GM12878 (cell line): ENCODE results near the gene NPRL2. TPM values are rescaled to one million over a fixed set of nuclear protein-coding genes. Genes with fewer than 3 reads are reported as not detected.

Experiments
- ATAC-seq: fragments of 200-7000 bp; cut with Tn5 transposase; 3 replicates; pipeline ENCODE4 v1.9.1; 2020; ENCODE audit warnings: mild to moderate bottlenecking, moderate library complexity
- BruUV-seq: library from RNA; stranded (reverse); fragments of 400-500 nt; replicated peaks from 2 replicates; lab custom pipeline; 2021; lab: Mats Ljungman, UMichigan
- CTCF ChIA-PET: fragments of 300-600 bp; sonication (Branson Sonifier 250); formaldehyde crosslinking; extraction: SDS; loops from one replicate; lab custom pipeline; 2021; ENCODE audit warnings: inconsistent platforms; lab: Yijun Ruan, JAX
- POLR2A ChIA-PET: fragments of 350-600 bp; formaldehyde crosslinking; extraction: SDS; loops from one replicate; lab custom pipeline; 2021; ENCODE audit warnings: inconsistent platforms; lab: Charles Lee
- RAD21 ChIA-PET: fragments of 300-600 bp; sonication (Branson Sonifier 250); formaldehyde crosslinking; loops from one replicate; lab custom pipeline; 2023; ENCODE audit warnings: antibody characterized with exemption; ENCODE audit not compliant: unreplicated experiment; lab: Charles Lee
- SMC1A ChIA-PET: fragments of 300-600 bp; sonication (Branson Sonifier 250); formaldehyde crosslinking; loops from one replicate; lab custom pipeline; 2023; ENCODE audit not compliant: unreplicated experiment, uncharacterized antibody; lab: Charles Lee
- DNase-seq: peaks from one replicate; pipeline ENCODE4 v3.0.0-alpha.2; 2011; ENCODE audit warnings: low read depth, low spot score
- FAIRE-seq: peaks from 3 replicates; lab custom pipeline; 2011; peaks lifted over from hg19 to GRCh38; lab: Jason Lieb, UNC
- H2AFZ ChIP-seq: 2 replicates; pipeline ENCODE4 v1.6.0; 2011; ENCODE audit warnings: low read depth, low read length, control low read depth; ENCODE audit not compliant: control insufficient read depth
- H3K27ac ChIP-seq: 2 replicates; pipeline ENCODE4 v1.5.1; 2011; ENCODE audit warnings: control low read depth; ENCODE audit not compliant: control insufficient read depth, insufficient read depth
- H3K27me3 ChIP-seq, 2 experiments: replicated peaks in 1 of 2; 2 replicates each; pipeline versions ENCODE4 v1.6.0 to v1.6.1; 2011; ENCODE audit warnings: low read length in 1 of 2; ENCODE audit not compliant: control insufficient read depth in 2 of 2, insufficient read depth in 2 of 2
- H3K36me3 ChIP-seq, 2 experiments: 2 replicates each; pipeline ENCODE4 v1.5.1; 2011; ENCODE audit warnings: low read length in 1 of 2; ENCODE audit not compliant: control insufficient read depth in 2 of 2, insufficient read depth in 2 of 2
- H3K4me1 ChIP-seq: 2 replicates; pipeline ENCODE4 v1.6.1; 2011; ENCODE audit warnings: mild to moderate bottlenecking, low read length, moderate library complexity, mixed read lengths; ENCODE audit not compliant: control insufficient read depth, insufficient read depth
- H3K4me2 ChIP-seq: 2 replicates; pipeline ENCODE4 v1.6.0; 2011; ENCODE audit warnings: control low read depth; ENCODE audit not compliant: control insufficient read depth, insufficient read depth
- H3K4me3 ChIP-seq: fragments of 200-600 bp; sonication (generic); 2 replicates; pipeline ENCODE4 v1.5.1; 2016
- H3K79me2 ChIP-seq: 2 replicates; pipeline ENCODE4 v1.6.0; 2011; ENCODE audit warnings: low read length; ENCODE audit not compliant: control insufficient read depth, insufficient read depth
- H3K9ac ChIP-seq: 2 replicates; pipeline ENCODE4 v1.8.0; 2011; ENCODE audit warnings: low read length, control low read depth, mixed read lengths; ENCODE audit not compliant: control insufficient read depth, insufficient read depth
- H3K9me3 ChIP-seq: replicated peaks from 3 replicates; pipeline ENCODE4 v1.5.1; 2011; ENCODE audit warnings: mild to moderate bottlenecking, low read length; ENCODE audit not compliant: control insufficient read depth, insufficient read depth
- H4K20me1 ChIP-seq: 2 replicates; pipeline ENCODE4 v1.6.0; 2011; ENCODE audit not compliant: control insufficient read depth, insufficient read depth
- BCL3 ChIP-seq: IDR thresholded peaks from 2 replicates; pipeline ENCODE4 v1.6.1; 2011; ENCODE audit warnings: borderline replicate concordance, low read depth, mild to moderate bottlenecking, moderate library complexity, low read length; ENCODE audit not compliant: insufficient read depth, poor library complexity, severe bottlenecking
- ESRRA ChIP-seq: IDR thresholded peaks from 2 replicates; pipeline ENCODE4 v1.6.1; 2012; ENCODE audit warnings: mild to moderate bottlenecking, low read length, improper control_type of control experiment
- HDAC6 ChIP-seq: fragments of 200-600 bp; sonication (generic); IDR thresholded peaks from one replicate; pipeline ENCODE4 v1.8.0; 2017; ENCODE audit warnings: antibody characterized with exemption; ENCODE audit not compliant: unreplicated experiment
- IKZF1 ChIP-seq: fragments of 450-650 bp; conservative IDR thresholded peaks from 2 replicates; pipeline ENCODE4 v1.6.1; 2017; ENCODE audit warnings: antibody characterized with exemption, mild to moderate bottlenecking
- MYC ChIP-seq: IDR thresholded peaks from 2 replicates; pipeline ENCODE4 v1.6.1; 2011; ENCODE audit warnings: mild to moderate bottlenecking, low read length, moderate library complexity, inconsistent platforms; ENCODE audit not compliant: insufficient read depth, insufficient replicate concordance, insufficient read length, severe bottlenecking
- NR2C1 ChIP-seq: fragments of 450-650 bp; IDR thresholded peaks from 2 replicates; pipeline ENCODE4 v1.6.1; 2017; ENCODE audit warnings: antibody characterized with exemption, mild to moderate bottlenecking, moderate library complexity
- POU2F2 ChIP-seq: IDR thresholded peaks from 3 replicates; pipeline ENCODE4 v1.6.1; 2011; ENCODE audit warnings: low read depth, mild to moderate bottlenecking, low read length, borderline replicate concordance
- RELA ChIP-seq: fragments of 450-650 bp; IDR thresholded peaks from 2 replicates; pipeline ENCODE4 v1.8.0; 2014; ENCODE audit warnings: borderline replicate concordance; ENCODE audit not compliant: partially characterized antibody
- SMARCA5 ChIP-seq: fragments of 450-650 bp; IDR thresholded peaks from 2 replicates; pipeline ENCODE4 v1.6.1; 2017; ENCODE audit warnings: mild to moderate bottlenecking
- SUZ12 ChIP-seq: fragments of 200-600 bp; sonication (generic); IDR thresholded peaks from one replicate; pipeline ENCODE4 v1.6.1; 2018; ENCODE audit warnings: antibody characterized with exemption, mild to moderate bottlenecking; ENCODE audit not compliant: unreplicated experiment
- TAF1 ChIP-seq: IDR thresholded peaks from 2 replicates; pipeline ENCODE4 v1.6.1; 2011; ENCODE audit warnings: mild to moderate bottlenecking, low read depth, low read length, borderline replicate concordance
- TCF12 ChIP-seq: IDR thresholded peaks from 2 replicates; pipeline ENCODE4 v1.6.1; 2011; ENCODE audit warnings: low read depth, mild to moderate bottlenecking, low read length
- TCF3 ChIP-seq: IDR thresholded peaks from 2 replicates; pipeline ENCODE4 v1.6.1; 2012; ENCODE audit warnings: low read depth, mild to moderate bottlenecking, low read length, borderline replicate concordance; ENCODE audit not compliant: insufficient read depth
- USF2 ChIP-seq: IDR thresholded peaks from 2 replicates; pipeline ENCODE4 v1.6.1; 2011; ENCODE audit warnings: low read depth, low read length, improper control_type of control experiment, borderline replicate concordance
- WGBS: methylation state at CpG from one replicate; pipeline ENCODE4 v1.1.6; 2016; ENCODE audit warnings: low lambda C conversion rate; ENCODE audit not compliant: insufficient replicate concordance, insufficient coverage; ENCODE audit errors: missing lambda C conversion rate; 5-methylcytosine and 5-hydroxymethylcytosine counted together
- in situ Hi-C: fragments of 300-500 bp; cut with MboI; formaldehyde crosslinking; loops from 9 replicates; pipeline ENCODE4 v1.14.3; 2018; ENCODE audit warnings: mixed read lengths
- intact Hi-C: fragments of 100-400 bp; cut with micrococcal nuclease; formaldehyde crosslinking; loops from one replicate; pipeline ENCODE4 v1.14.2; 2022; ENCODE audit not compliant: unreplicated experiment
- polyA plus RNA-seq, 11 experiments: library from polyadenylated mRNA; depleted of rRNA in 4 of 11; unstranded in 6 of 11; stranded (reverse) in 5 of 11; fragments of >200 nt; fragmentation: Nextera tagmentation in 4 of 11; fragmentation: Illumina TruSeq in 1 of 11; extraction: Ambion mirVana in 4 of 11; extraction: Trizol in 1 of 11; gene quantifications; 1 replicate in 1 of 11; 2 replicates in 10 of 11; pipeline versions ENCODE4 v1.2.1 to v1.2.3, GENCODE V29; 2011 to 2016; ENCODE audit warnings: inconsistent platforms in 2 of 11, missing spikeins in 2 of 11, low read depth in 1 of 11
- total RNA-seq, 4 experiments: library from RNA; depleted of rRNA in 3 of 4; stranded (reverse); fragments of >200 nt in 3 of 4; fragmentation: Illumina TruSeq in 1 of 4; extraction: Trizol in 1 of 4; gene quantifications; 2 replicates each; pipeline versions ENCODE4 v1.2.1 to v1.2.3, GENCODE V29; 2013 to 2021
- TF ChIP-seq, protein P1 (sequence below): fragments of 450-650 bp; IDR thresholded peaks from 2 replicates; pipeline ENCODE4 v1.6.1; 2017; ENCODE audit warnings: mild to moderate bottlenecking, moderate library complexity

The NPRL2 gene
- total and polyA plus RNA-seq, 10 of the 15 experiments (the other 5 are each of a cell fraction or from before 2014, with no cell fraction given): 17.8 to 54.2 (median 32.9) TPM

DNA sequence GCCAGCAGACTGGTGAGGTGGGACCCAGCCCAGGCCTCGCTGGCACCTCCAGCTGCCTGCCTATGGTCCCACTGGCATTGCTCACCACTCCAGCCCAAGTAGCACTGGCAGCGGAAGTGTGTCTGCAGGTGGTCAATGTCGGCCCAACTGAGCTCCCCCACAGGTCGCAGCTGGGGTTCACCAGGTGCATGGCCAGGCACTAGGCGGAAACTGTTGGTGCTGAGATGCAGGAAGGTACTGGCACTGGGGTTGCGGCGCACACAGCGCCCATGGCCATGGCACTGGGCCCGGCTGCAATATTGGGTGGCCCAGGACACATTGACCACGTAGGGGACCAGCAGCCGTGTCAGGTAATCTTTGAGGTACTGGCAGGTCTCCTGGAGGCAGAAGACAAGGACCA is 32.4 kb downstream of the NPRL2 start:
- no peak overlapping the region for H3K4me3 ChIP-seq
- in situ Hi-C loops: no loop called here
- peaks cover 23% of the 10 kb centered on the region for H3K4me1 ChIP-seq
- DNase-seq (no peak), ATAC-seq (no peak), FAIRE-seq (no peak)
- no peak overlapping the region for H3K9ac ChIP-seq
- H3K36me3 ChIP-seq: peaks cover 0 to 2% of the 10 kb centered on the region in 2 experiments; a peak in 2 of 4 replicates
- SMC1A ChIA-PET: interaction anchor here (1.8 kb wide), 1 partner anchor 19 kb away, joined by 4 read pairs; the partner anchor contains the start of genes HYAL3 and NAA80
- TF ChIP-seq IKZF1 (no peak), USF2 (no peak), RELA (no peak), HDAC6 (no peak), SMARCA5 (no peak), SUZ12 (no peak), BCL3 (no peak), TCF3 (no peak), TAF1 (no peak), MYC (no peak), TCF12 (no peak), NR2C1 (no peak), ESRRA (no peak), POU2F2 (no peak)
- TF ChIP-seq, protein P1, sequence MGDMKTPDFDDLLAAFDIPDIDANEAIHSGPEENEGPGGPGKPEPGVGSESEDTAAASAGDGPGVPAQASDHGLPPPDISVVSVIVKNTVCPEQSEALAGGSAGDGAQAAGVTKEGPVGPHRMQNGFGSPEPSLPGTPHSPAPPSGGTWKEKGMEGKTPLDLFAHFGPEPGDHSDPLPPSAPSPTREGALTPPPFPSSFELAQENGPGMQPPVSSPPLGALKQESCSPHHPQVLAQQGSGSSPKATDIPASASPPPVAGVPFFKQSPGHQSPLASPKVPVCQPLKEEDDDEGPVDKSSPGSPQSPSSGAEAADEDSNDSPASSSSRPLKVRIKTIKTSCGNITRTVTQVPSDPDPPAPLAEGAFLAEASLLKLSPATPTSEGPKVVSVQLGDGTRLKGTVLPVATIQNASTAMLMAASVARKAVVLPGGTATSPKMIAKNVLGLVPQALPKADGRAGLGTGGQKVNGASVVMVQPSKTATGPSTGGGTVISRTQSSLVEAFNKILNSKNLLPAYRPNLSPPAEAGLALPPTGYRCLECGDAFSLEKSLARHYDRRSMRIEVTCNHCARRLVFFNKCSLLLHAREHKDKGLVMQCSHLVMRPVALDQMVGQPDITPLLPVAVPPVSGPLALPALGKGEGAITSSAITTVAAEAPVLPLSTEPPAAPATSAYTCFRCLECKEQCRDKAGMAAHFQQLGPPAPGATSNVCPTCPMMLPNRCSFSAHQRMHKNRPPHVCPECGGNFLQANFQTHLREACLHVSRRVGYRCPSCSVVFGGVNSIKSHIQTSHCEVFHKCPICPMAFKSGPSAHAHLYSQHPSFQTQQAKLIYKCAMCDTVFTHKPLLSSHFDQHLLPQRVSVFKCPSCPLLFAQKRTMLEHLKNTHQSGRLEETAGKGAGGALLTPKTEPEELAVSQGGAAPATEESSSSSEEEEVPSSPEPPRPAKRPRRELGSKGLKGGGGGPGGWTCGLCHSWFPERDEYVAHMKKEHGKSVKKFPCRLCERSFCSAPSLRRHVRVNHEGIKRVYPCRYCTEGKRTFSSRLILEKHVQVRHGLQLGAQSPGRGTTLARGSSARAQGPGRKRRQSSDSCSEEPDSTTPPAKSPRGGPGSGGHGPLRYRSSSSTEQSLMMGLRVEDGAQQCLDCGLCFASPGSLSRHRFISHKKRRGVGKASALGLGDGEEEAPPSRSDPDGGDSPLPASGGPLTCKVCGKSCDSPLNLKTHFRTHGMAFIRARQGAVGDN: no peak
- H2AFZ ChIP-seq: no peak overlapping the region
- CTCF ChIA-PET: interaction anchor here (1.2 to 1.8 kb wide), 4 partner anchors 10 to 72 kb away, joined by 3 to 8 read pairs (median 4); partner anchors contain the start of genes HYAL3, NAA80 and TUSC2
- RAD21 ChIA-PET: no interaction called here
- intact Hi-C loops: no loop called here
- peaks cover 5% of the 10 kb centered on the region for H3K79me2 ChIP-seq
- WGBS: 87% methylated on average over 11 of the region's 11 CpGs
- POLR2A ChIA-PET: interaction anchor here (1.0 to 1.9 kb wide), 3 partner anchors 19 to 58 kb away, joined by 3 to 7 read pairs (median 5); partner anchors contain the start of genes HYAL3 and NAA80
- no peaks in the 10 kb centered on the region for H3K9me3 ChIP-seq
- BruUV-seq: no TSS peak
- H3K27ac ChIP-seq: no peak overlapping the region
- H3K4me2 ChIP-seq: no peak overlapping the region
- H4K20me1 ChIP-seq: no peaks in the 10 kb centered on the region
- H3K27me3 ChIP-seq: no peaks in the 10 kb centered on the region
